ENCODE results near the gene PANK4. TPM values are rescaled to one million over a fixed set of nuclear protein-coding genes. Genes with fewer than 3 reads are reported as not detected.

Gene PANK4
- total RNA-seq, 2 experiments from 2014 or later, result 42.9 to 47.0 TPM

- Mint-ChIP-seq H3K27ac (no peak overlapping the region), H3K36me3 (ENCODE audit: low read depth) (peaks cover 25% of the 10 kb centered on the region), H3K9me3 (no peaks in the 10 kb centered on the region), H3K4me1 (ENCODE audit: low read depth) (peaks cover 12% of the 10 kb centered on the region), H3K27me3 (no peaks in the 10 kb centered on the region), H3K4me3 (no peak overlapping the region)
- Histone ChIP-seq H3K27me3 (ENCODE audit: control insufficient read depth in 1 of 2, insufficient read depth in 2 of 2, low read length in 2 of 2) (no peaks in the 10 kb centered on the region), H3K36me3 (ENCODE audit: insufficient read depth, low read length) (peaks cover 14% of the 10 kb centered on the region), H3K9me3 (ENCODE audit: control insufficient read depth in 1 of 2, insufficient read depth in 1 of 2, low read length in 2 of 2) (peaks cover 3 to 25% of the 10 kb centered on the region in 2 experiments), H3K4me3 (ENCODE audit: low read length) (no peak overlapping the region), H3K27ac (ENCODE audit: low read depth in 1 of 2, low read length in 2 of 2) (no peak overlapping the region), H3K4me1 (ENCODE audit: insufficient read depth, low read length) (peaks cover 29% of the 10 kb centered on the region)
- DNase-seq, result no peak
- ChIA-PET CTCF (no interaction called here), POLR2A (no interaction called here)
- intact Hi-C loops (cut with DNase I, micrococcal nuclease), result no loop called here
- no peak for TF ChIP-seq CTCF (IDR thresholded peaks at IDR 0.05)
- no peak for ATAC-seq (ENCODE audit: poor library complexity)
These were observed 34.3 kb downstream of the PANK4 start for GRCh38 chr1:2492091-2492490.

- peaks cover 29% of the 10 kb centered on the region for H3K36me3 Mint-ChIP-seq (ENCODE audit: low read depth)
- Histone ChIP-seq H3K4me3 (ENCODE audit: low read length) (no peak overlapping the region), H3K4me1 (ENCODE audit: insufficient read depth, low read length) (peaks cover 13% of the 10 kb centered on the region), H3K9me3 (ENCODE audit: control insufficient read depth in 1 of 2, insufficient read depth in 1 of 2, low read length in 2 of 2) (peaks cover 3 to 33% of the 10 kb centered on the region in 2 experiments), H3K27me3 (ENCODE audit: control insufficient read depth in 1 of 2, insufficient read depth in 2 of 2, low read length in 2 of 2) (no peaks in the 10 kb centered on the region), H3K36me3 (ENCODE audit: insufficient read depth, low read length) (peaks cover 17% of the 10 kb centered on the region), H3K27ac (ENCODE audit: low read depth in 1 of 2, low read length in 2 of 2) (no peak overlapping the region)
- H3K9me3 Mint-ChIP-seq, result no peaks in the 10 kb centered on the region
- no peaks in the 10 kb centered on the region for H3K27me3 Mint-ChIP-seq
- TF ChIP-seq CTCF (IDR thresholded peaks at IDR 0.05), result no peak
- ChIA-PET CTCF (no interaction called here), POLR2A (interaction anchor here (1.2 to 1.4 kb wide), 2 partner anchors 17 to 36 kb away, joined by 3 to 4 read pairs; partner anchors contain the start of gene PANK4)
- peaks cover 12% of the 10 kb centered on the region for H3K4me1 Mint-ChIP-seq (ENCODE audit: low read depth)
- intact Hi-C loops (cut with DNase I, micrococcal nuclease), result no loop called here
- no peak overlapping the region for H3K27ac Mint-ChIP-seq
- no peak overlapping the region for H3K4me3 Mint-ChIP-seq
- ATAC-seq (ENCODE audit: poor library complexity) (no peak), DNase-seq (no peak)
These were observed 36.8 kb downstream of the PANK4 start for GRCh38 chr1:2489615-2490014.

GRCh38 chr1:2488688-2489087 is 37.7 kb downstream of the PANK4 start:
- Mint-ChIP-seq H3K4me1 (ENCODE audit: low read depth) (peaks cover 6% of the 10 kb centered on the region), H3K27me3 (no peaks in the 10 kb centered on the region), H3K27ac (no peak overlapping the region), H3K9me3 (no peaks in the 10 kb centered on the region), H3K36me3 (ENCODE audit: low read depth) (peaks cover 29% of the 10 kb centered on the region), H3K4me3 (no peak overlapping the region)
- Histone ChIP-seq H3K27ac (ENCODE audit: low read depth in 1 of 2, low read length in 2 of 2) (no peak overlapping the region), H3K27me3 (ENCODE audit: control insufficient read depth in 1 of 2, insufficient read depth in 2 of 2, low read length in 2 of 2) (no peaks in the 10 kb centered on the region), H3K4me3 (ENCODE audit: low read length) (no peak overlapping the region), H3K9me3 (ENCODE audit: control insufficient read depth in 1 of 2, insufficient read depth in 1 of 2, low read length in 2 of 2) (peaks cover 3 to 33% of the 10 kb centered on the region in 2 experiments), H3K36me3 (ENCODE audit: insufficient read depth, low read length) (peaks cover 17% of the 10 kb centered on the region), H3K4me1 (ENCODE audit: insufficient read depth, low read length) (peaks cover 6% of the 10 kb centered on the region)
- TF ChIP-seq CTCF (IDR thresholded peaks at IDR 0.05), result no peak
- CTCF ChIA-PET, result no interaction called here
- ATAC-seq (ENCODE audit: poor library complexity) (no peak), DNase-seq (no peak)
- intact Hi-C loops (cut with DNase I, micrococcal nuclease), result no loop called here
- POLR2A ChIA-PET, result interaction anchor here (1.2 to 1.4 kb wide), 2 partner anchors 18 to 37 kb away, joined by 3 to 4 read pairs; partner anchors contain the start of gene PANK4
